SH-SY5Y (cell line): ENCODE results near the gene CRADD.

Experiments
- GATA2 ChIP-seq: IDR thresholded peaks from 2 replicates; pipeline ENCODE4 v1.6.1; 2011; ENCODE audit warnings: mild to moderate bottlenecking, low read depth, low read length
- GATA3 ChIP-seq: IDR thresholded peaks from 2 replicates; pipeline ENCODE4 v1.6.1; 2011; ENCODE audit warnings: low read depth, mild to moderate bottlenecking, low read length, moderate library complexity

Gene CRADD

DNA sequence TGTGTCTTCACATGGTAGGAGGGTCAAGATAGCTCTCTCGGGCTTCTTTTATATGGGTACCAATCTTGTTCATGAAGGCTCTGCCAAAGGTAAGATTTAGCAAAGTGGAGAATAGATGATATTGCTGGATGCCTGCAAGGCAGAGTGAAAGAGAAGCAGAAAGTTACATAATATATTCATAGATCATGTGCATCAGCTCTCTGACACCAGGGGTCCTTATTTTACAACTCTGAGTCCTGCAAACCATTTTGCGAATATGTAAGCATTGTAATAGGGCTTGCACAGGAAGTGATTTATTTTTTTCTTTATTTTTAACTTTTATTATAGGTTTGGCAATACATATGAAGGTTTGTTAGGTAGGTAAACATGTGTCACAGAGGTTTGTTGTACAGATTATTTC is 31.8 kb downstream of the CRADD start:
- no peak for TF ChIP-seq GATA2
- TF ChIP-seq GATA3, result no peak

DNA sequence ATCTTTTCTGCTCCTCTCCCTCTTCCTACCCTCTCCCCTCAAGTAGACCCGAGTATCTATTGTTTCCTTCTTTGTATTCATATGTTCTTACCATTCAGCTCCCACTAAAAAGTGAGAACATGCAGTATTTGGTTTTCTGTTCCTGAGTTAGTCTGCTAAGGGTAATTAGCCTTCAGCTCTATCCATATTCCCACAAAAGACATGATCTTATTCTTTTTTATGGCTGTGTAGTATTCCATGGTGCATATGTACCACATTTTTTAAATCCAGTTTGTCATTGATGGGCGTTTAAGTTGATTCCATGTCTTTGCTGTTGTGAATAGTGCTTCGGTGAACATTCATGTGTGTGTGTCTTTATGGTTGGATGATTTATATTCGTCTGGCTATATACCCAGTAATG is 32.2 kb downstream of the CRADD start:
- no peak for TF ChIP-seq GATA3

- no peak for TF ChIP-seq GATA2
- no peak for TF ChIP-seq GATA3
These were observed 33.4 kb downstream of the CRADD start for GRCh38 chr12:93710574-93710926.

- TF ChIP-seq GATA2 (no peak), GATA3 (no peak)
These were observed 35.0 kb downstream of the CRADD start for GRCh38 chr12:93712200-93712599.

DNA sequence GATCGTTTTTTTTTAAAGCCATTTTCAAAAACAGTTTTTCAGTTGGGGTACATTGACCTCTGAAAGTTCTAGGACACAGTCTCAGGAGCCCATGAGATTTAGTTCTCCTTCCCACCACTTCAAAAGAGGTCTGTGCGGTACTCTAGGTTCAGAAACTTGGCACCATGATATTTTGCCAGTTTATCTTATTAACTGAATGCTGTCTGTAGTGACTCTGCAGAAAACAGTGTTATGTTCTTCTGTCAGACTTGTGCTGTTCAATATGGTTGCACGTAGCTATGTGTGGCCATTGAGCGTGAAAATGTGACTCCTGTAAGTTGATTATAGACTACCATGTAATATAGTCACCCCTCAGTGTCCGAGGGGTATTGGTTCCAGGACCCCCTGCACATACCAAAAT is 35.9 kb downstream of the CRADD start:
- TF ChIP-seq GATA3, result no peak
- no peak for TF ChIP-seq GATA2

DNA sequence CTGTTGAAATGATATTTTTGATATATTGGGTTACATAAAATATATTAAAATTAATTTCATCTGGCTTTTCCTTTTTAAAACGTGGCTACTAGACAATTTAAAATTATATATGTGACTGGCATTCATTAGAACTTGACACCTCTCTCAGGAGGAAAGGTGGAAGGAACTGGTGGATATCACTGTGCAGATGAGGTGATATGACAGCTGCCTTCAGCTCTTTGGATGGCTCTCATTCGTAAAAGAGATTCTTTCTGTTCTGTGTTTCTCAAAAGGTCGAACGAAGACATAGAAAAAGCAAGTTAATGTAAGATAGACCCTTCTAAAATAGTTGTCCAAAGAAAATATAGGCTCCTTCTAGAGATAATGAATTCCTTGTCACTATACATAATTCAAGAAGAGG is 36.6 kb downstream of the CRADD start:
- no peak for TF ChIP-seq GATA2

GRCh38 chr12:93714382-93714781 is 37.2 kb downstream of the CRADD start:
- TF ChIP-seq GATA3, result no peak
- no peak for TF ChIP-seq GATA2

DNA sequence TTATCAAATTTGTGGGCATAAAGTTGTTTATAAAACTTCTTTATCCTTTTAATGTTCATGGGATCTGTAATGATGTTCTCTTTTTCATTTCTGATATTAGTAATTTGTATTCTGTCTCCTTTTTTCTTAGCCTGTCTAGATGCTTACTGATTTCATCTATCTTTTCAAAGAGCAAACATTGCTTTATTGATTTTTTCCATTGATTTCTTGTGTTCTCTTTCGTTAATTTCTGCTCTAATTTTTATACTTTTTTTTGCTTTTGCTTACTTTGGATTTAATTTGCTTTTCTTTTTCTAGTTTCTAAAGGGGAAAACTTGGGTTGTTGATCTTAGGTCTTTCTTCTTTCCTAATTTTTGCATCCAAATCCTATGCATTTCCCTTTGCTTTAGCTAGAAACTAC is 42.5 kb downstream of the CRADD start:
- TF ChIP-seq GATA2 (no peak), GATA3 (no peak)

GRCh38 chr12:93720559-93720958 is 43.4 kb downstream of the CRADD start:
- TF ChIP-seq GATA2 (no peak), GATA3 (no peak)

GRCh38 chr12:93722179-93722578 is 45.0 kb downstream of the CRADD start:
- TF ChIP-seq GATA3, result no peak
- no peak for TF ChIP-seq GATA2

DNA sequence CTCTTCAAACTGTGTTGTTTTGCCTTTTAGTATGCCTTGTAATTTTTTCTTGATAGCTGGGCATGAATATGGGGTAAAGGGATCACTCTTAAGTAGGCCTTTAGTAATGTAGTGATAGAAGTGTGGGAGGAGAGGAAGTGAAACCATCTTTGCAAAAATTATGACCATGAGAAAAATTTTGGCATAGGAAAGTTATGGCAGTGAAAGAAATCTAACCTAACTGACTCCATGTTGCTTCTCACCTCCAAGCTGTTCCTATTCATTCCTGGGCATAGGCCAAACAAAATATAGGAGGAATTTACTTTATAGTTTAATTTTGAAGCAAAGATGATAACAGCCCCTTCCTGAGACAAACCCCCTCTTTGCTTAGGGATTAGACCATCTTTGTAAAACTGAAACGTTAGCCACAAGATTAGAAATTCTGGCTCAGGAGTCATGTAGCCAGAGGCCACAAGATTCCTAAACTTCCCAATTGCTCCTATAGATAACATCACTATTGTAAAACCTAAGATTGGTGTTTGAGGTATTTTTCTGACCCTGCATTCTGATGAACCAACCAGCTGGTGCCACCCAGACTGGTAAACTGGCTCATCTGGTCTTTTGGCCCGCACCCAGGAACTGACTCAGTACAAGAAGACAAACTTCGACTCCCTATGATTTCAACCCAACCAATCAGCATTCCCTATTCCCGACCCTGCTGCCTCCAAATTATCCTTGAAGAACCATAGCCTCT is 45.8 kb downstream of the CRADD start:
- TF ChIP-seq GATA2 (no peak), GATA3 (no peak)

DNA sequence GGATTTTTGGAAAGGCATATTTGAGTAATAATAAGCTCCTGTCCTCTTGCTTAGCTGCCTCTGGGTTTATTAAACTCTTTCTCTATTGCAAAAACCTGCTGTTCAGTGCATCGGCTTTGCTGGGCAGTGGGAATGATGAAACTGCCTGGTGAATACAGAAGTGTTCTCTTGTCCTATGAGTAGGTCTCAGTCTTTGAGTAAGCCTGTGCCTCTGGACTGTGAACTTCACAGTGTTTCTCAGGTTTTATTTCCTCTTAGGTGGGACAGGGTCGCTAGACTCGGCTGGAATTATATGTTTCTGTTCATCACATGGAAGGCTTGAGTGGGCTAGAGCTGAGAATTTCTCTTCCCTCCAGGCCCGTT is 46.4 kb downstream of the CRADD start:
- TF ChIP-seq GATA2 (no peak), GATA3 (no peak)

DNA sequence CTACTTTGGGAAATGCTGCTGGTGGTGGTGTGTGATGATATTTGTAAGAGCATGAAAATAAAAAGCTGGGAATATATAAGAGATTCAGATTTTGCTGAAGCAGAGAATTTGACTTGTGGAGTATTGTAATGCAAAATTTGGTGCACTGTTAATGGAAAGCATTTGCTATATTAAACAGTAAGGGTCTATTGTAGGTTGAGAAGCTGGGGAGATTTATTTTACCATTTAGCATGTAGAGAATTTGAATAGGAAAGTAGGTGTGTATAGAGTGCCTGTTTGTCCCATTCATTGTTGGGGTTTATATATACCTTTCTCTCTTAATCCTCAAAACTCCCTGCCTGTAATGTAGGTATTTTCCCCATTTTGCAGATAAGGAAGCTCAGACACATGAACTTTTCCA is 48.4 kb downstream of the CRADD start:
- no peak for TF ChIP-seq GATA3
- TF ChIP-seq GATA2, result no peak

- no peak for TF ChIP-seq GATA2
These were observed 50.1 kb downstream of the CRADD start for GRCh38 chr12:93727195-93727811.

DNA sequence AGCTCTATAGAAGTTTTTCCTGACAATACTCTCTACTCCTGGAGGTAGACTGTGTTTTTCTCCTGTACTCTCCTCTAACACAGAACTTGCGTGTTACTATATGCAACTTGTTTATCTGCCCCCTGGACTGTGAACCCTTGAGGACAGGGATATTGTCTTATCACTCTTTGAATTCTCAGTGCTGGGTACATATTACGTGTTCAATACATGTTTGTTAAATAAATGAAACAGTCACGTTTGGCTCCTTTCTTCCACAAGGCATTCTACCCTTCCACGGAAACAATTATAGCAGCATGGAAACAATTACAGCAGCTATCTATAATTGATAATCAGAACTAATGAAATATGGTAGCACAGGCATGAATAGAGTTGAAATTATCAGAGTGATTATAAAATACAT is 50.7 kb downstream of the CRADD start:
- no peak for TF ChIP-seq GATA3
- TF ChIP-seq GATA2, result no peak

DNA sequence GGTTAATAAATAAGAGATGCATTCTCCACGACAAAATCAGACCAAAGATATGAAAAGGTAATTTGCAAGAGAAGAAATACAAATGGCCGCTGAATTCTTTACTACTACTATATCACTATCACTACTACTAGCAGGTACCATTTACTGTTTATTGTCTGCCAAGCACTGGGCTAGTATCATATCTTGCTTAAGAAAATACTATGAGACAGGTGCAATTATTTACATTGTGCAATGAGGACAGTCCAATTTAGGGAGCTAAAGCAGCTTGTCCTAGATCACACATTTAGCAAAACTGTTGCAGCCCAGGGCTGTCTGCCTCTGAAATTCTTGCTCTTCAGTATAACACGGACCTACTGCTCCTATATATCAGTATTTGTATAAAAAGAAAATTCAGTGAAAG is 52.8 kb downstream of the CRADD start:
- TF ChIP-seq GATA3, result no peak
- no peak for TF ChIP-seq GATA2
